HepG2 (cell line): Measurements from ENCODE around the gene VPREB3. TPM values are rescaled to one million over a fixed set of nuclear protein-coding genes. Genes with fewer than 3 reads are reported as not detected.

Experiments
- HDAC2 ChIP-seq: sonication (generic); formaldehyde crosslinking; IDR thresholded peaks from 2 replicates; pipeline ENCODE4 v1.4.0; 2020; ENCODE audit warnings: missing genetic modification reagents
- HOXA3 ChIP-seq: sonication (generic); formaldehyde crosslinking; IDR thresholded peaks from 2 replicates; pipeline ENCODE4 v1.5.0; 2020; ENCODE audit warnings: missing genetic modification reagents
- KDM6A ChIP-seq: IDR thresholded peaks from 2 replicates; pipeline ENCODE4 v1.6.1; 2016; ENCODE audit warnings: low read depth
- KLF6 ChIP-seq: IDR thresholded peaks from 2 replicates; pipeline ENCODE4 v1.8.0; 2016; ENCODE audit warnings: missing biosample characterization, missing genetic modification reagents
- MLLT10 ChIP-seq: sonication (generic); formaldehyde crosslinking; IDR thresholded peaks from 2 replicates; pipeline ENCODE4 v1.4.0; 2020; ENCODE audit warnings: missing genetic modification reagents
- MTA1 ChIP-seq: sonication (generic); formaldehyde crosslinking; IDR thresholded peaks from 2 replicates; pipeline ENCODE4 v1.4.0; 2020; ENCODE audit warnings: missing genetic modification reagents, mild to moderate bottlenecking, borderline replicate concordance
- NKX3-1 ChIP-seq: sonication (generic); formaldehyde crosslinking; IDR thresholded peaks from 2 replicates; pipeline ENCODE4 v1.5.0; 2020; ENCODE audit warnings: missing genetic modification reagents
- PHF5A ChIP-seq: IDR thresholded peaks from one replicate; pipeline ENCODE4 v1.6.1; 2018; ENCODE audit warnings: low read depth, missing genetic modification reagents; ENCODE audit not compliant: unreplicated experiment
- RXRB ChIP-seq: IDR thresholded peaks from 2 replicates; pipeline ENCODE4 v1.6.1; 2016; ENCODE audit warnings: borderline replicate concordance, missing genetic modification reagents, missing compliant biosample characterization
- SMAD3 ChIP-seq: sonication (generic); formaldehyde crosslinking; IDR thresholded peaks from 2 replicates; pipeline ENCODE4 v1.4.0; 2020; ENCODE audit warnings: missing genetic modification reagents
- TAF1 ChIP-seq: sonication (generic); formaldehyde crosslinking; IDR thresholded peaks from 2 replicates; pipeline ENCODE4 v1.4.0; 2020; ENCODE audit warnings: missing genetic modification reagents
- WIZ ChIP-seq: sonication (generic); formaldehyde crosslinking; IDR thresholded peaks from 2 replicates; pipeline ENCODE4 v1.5.1; 2020; ENCODE audit warnings: mild to moderate bottlenecking, missing genetic modification reagents
- ZNF407 ChIP-seq: sonication (generic); formaldehyde crosslinking; IDR thresholded peaks from one replicate; pipeline ENCODE4 v1.5.1; 2020; ENCODE audit warnings: mild to moderate bottlenecking, missing genetic modification reagents; ENCODE audit errors: not compliant biosample characterization
- ZNF501 ChIP-seq: sonication (generic); formaldehyde crosslinking; IDR thresholded peaks from 2 replicates; pipeline ENCODE4 v1.5.1; 2020; ENCODE audit warnings: mild to moderate bottlenecking, moderate library complexity, missing genetic modification reagents
- ZNF746 ChIP-seq: sonication (generic); formaldehyde crosslinking; IDR thresholded peaks from 2 replicates; pipeline ENCODE4 v1.8.0; 2022; ENCODE audit warnings: mild to moderate bottlenecking, missing genetic modification reagents
- polyA plus RNA-seq, 8 experiments: library from polyadenylated mRNA; depleted of rRNA in 3 of 8; stranded (reverse) in 7 of 8; unstranded in 1 of 8; fragments of >200 nt; fragmentation: Illumina TruSeq in 4 of 8; extraction: Trizol in 4 of 8; gene quantifications; 2 replicates each; pipeline versions ENCODE4 v1.2.1 to v1.2.3, GENCODE V29; 2011 to 2016; ENCODE audit warnings: low read depth in 4 of 8, missing spikeins in 1 of 8, mixed read lengths in 1 of 8; ENCODE audit not compliant: insufficient read depth in 1 of 8
- total RNA-seq, 5 experiments: library from RNA; depleted of rRNA; stranded (reverse); fragments of >200 nt; fragmentation: Illumina TruSeq; extraction: Trizol; gene quantifications; 2 replicates each; pipeline ENCODE4 v1.2.3, GENCODE V29; 2016; ENCODE audit warnings: low read depth in 1 of 5
- TF ChIP-seq, protein P1 (sequence below): IDR thresholded peaks from 2 replicates; pipeline ENCODE4 v1.6.1; 2016; ENCODE audit warnings: missing genetic modification reagents, missing compliant biosample characterization
- TF ChIP-seq, protein P2 (sequence below): sonication (generic); formaldehyde crosslinking; IDR thresholded peaks from 2 replicates; pipeline ENCODE4 v1.4.0; 2020; ENCODE audit warnings: mild to moderate bottlenecking, low read depth, missing genetic modification reagents
- TF ChIP-seq, protein P3 (sequence below), 2 experiments: sonication (generic) in 1 of 2; formaldehyde crosslinking in 1 of 2; IDR thresholded peaks; 2 replicates each; pipeline versions ENCODE4 v1.4.0 to v1.6.1; 2018 to 2020; ENCODE audit warnings: missing genetic modification reagents in 2 of 2, borderline replicate concordance in 1 of 2, low read depth in 1 of 2, mild to moderate bottlenecking in 1 of 2, missing biosample characterization in 1 of 2

The VPREB3 gene
- total and polyA plus RNA-seq, 2 of the 13 experiments (the other 11 are each of a cell fraction or from before 2014, with no cell fraction given) = 0.22 TPM; not detected in 1

DNA sequence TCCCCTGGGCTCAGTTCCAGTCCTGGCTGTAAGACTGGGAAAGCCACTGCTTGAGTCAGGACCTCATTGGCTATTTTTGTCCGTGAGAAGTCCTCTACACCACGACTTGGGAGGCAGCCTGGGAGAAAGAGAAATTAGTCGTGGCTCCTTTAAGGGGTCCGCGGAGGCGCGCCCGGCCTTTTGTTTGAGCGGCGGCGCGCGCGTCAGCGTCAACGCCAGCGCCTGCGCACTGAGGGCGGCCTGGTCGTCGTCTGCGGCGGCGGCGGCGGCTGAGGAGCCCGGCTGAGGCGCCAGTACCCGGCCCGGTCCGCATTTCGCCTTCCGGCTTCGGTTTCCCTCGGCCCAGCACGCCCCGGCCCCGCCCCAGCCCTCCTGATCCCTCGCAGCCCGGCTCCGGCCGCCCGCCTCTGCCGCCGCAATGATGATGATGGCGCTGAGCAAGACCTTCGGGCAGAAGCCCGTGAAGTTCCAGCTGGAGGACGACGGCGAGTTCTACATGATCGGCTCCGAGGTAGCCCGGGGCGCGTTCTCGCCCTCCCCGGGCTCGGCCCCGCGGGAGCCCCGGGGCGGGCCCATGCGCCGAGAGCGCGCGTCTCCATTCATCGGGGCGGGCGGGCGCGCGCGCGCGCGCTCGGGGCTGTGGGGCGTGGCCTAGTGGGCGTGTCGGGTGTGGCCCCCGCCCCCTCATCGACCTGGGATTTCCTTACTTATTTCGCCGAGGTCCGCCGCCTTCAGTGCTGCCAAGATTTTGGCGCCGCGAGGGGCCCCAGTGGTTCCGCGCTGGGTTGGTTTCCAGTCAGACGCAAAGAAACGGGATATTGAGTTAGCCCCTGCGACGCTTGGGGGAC lies 32.8 kb upstream of the VPREB3 start, which contains the start of gene SMARCB1 (continued):
- TF ChIP-seq ZNF746 (CRISPR knock-in tag) = peak; percentile 23; the same call in 1 of the 2 replicates
- peak; percentile 33 for TF ChIP-seq ZNF407 (CRISPR knock-in tag)
- no peak for TF ChIP-seq PHF5A (CRISPR knock-in tag)
- peak; percentile 80 for TF ChIP-seq ZNF501 (CRISPR knock-in tag)
- peak; percentile 17; the same call in 1 of the 2 replicates for TF ChIP-seq MTA1 (CRISPR knock-in tag)
- TF ChIP-seq HOXA3 = 0 out of 2 replicates have a peak, but pooled peaks have one; percentile 8
- 0 out of 2 replicates have a peak, but pooled peaks have one; percentile 43 for TF ChIP-seq SMAD3 (CRISPR knock-in tag)
- 0 out of 2 replicates have a peak, but pooled peaks have one; percentile 47 for TF ChIP-seq NKX3-1 (CRISPR knock-in tag)
- TF ChIP-seq KLF6 = 0 out of 2 replicates have a peak, but pooled peaks have one; percentile 40
- no peak for TF ChIP-seq HDAC2 (CRISPR knock-in tag)
- TF ChIP-seq, protein P1, sequence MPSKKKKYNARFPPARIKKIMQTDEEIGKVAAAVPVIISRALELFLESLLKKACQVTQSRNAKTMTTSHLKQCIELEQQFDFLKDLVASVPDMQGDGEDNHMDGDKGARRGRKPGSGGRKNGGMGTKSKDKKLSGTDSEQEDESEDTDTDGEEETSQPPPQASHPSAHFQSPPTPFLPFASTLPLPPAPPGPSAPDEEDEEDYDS = peak; percentile 88
- TF ChIP-seq KDM6A (CRISPR knock-in tag) = no peak
- TF ChIP-seq MLLT10 (CRISPR knock-in tag) = no peak
- TF ChIP-seq, protein P2, sequence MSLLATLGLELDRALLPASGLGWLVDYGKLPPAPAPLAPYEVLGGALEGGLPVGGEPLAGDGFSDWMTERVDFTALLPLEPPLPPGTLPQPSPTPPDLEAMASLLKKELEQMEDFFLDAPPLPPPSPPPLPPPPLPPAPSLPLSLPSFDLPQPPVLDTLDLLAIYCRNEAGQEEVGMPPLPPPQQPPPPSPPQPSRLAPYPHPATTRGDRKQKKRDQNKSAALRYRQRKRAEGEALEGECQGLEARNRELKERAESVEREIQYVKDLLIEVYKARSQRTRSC (CRISPR knock-in tag) = peak; percentile 34; the same call in 1 of the 2 replicates
- TF ChIP-seq, protein P3, sequence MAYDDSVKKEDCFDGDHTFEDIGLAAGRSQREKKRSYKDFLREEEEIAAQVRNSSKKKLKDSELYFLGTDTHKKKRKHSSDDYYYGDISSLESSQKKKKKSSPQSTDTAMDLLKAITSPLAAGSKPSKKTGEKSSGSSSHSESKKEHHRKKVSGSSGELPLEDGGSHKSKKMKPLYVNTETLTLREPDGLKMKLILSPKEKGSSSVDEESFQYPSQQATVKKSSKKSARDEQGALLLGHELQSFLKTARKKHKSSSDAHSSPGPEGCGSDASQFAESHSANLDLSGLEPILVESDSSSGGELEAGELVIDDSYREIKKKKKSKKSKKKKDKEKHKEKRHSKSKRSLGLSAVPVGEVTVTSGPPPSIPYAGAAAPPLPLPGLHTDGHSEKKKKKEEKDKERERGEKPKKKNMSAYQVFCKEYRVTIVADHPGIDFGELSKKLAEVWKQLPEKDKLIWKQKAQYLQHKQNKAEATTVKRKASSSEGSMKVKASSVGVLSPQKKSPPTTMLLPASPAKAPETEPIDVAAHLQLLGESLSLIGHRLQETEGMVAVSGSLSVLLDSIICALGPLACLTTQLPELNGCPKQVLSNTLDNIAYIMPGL (CRISPR knock-in tag; IDR thresholded peaks at IDR 0.05; ENCODE audit: borderline replicate concordance in 1 of 2, low read depth in 1 of 2) = peak in 1 of 2 experiments; percentile 70; a peak in 3 of 4 replicates
- peak; percentile 55 for TF ChIP-seq TAF1
- 0 out of 2 replicates have a peak, but pooled peaks have one; percentile 8 for TF ChIP-seq RXRB (CRISPR knock-in tag)
- 0 out of 2 replicates have a peak, but pooled peaks have one; percentile 33 for TF ChIP-seq WIZ (CRISPR knock-in tag)
